Endothelial cell of umbilical vein (primary cell): ENCODE measurements around the gene THBS3. TPM values are rescaled to one million over a fixed set of nuclear protein-coding genes. Genes with fewer than 3 reads are reported as not detected.

ENCODE experiments used
- BruUV-seq: library from RNA; stranded (reverse); fragments of 400-500 nt; replicated peaks from 2 replicates; lab custom pipeline; 2021; lab: Mats Ljungman, UMichigan
- CTCF ChIA-PET: fragments of 300-600, 350-600 bp; sonication (Branson Sonifier 250); formaldehyde crosslinking; loops from one replicate; lab custom pipeline; 2021; ENCODE audit warnings: antibody characterized with exemption, inconsistent platforms; lab: Charles Lee
- POLR2A ChIA-PET: fragments of 300-600, 350-600 bp; sonication (Branson Sonifier 250); formaldehyde crosslinking; loops from one replicate; lab custom pipeline; 2021; ENCODE audit warnings: antibody characterized with exemption, inconsistent platforms; lab: Charles Lee
- DNase-seq: peaks from one replicate; pipeline ENCODE4 v3.0.0-alpha.2; 2011; ENCODE audit warnings: low read depth, low spot score
- FAIRE-seq: peaks from 2 replicates; lab custom pipeline; 2011; peaks lifted over from hg19 to GRCh38; lab: Jason Lieb, UNC
- H2AFZ ChIP-seq: 2 replicates; pipeline ENCODE4 v1.6.0; 2012; ENCODE audit warnings: low read depth, low read length, control low read depth, inconsistent platforms
- H3K27ac ChIP-seq: 2 replicates; pipeline ENCODE4 v1.5.1; 2011; ENCODE audit warnings: low read depth, mild to moderate bottlenecking, control low read depth, low read length, moderate library complexity; ENCODE audit not compliant: insufficient read depth
- H3K27me3 ChIP-seq, 2 experiments: 2 replicates each; pipeline versions ENCODE4 v1.6.0 to v1.6.1; 2011; ENCODE audit warnings: low read length in 2 of 2, mixed read lengths in 1 of 2; ENCODE audit not compliant: control insufficient read depth in 2 of 2, insufficient read depth in 2 of 2
- H3K36me3 ChIP-seq, 2 experiments: 2 replicates in 1 of 2; 3 replicates in 1 of 2; pipeline ENCODE4 v1.5.1; 2011; ENCODE audit warnings: low read length in 2 of 2, mild to moderate bottlenecking in 1 of 2, moderate library complexity in 1 of 2; ENCODE audit not compliant: control insufficient read depth in 2 of 2, insufficient read depth in 2 of 2; ENCODE audit errors: extremely low read depth in 1 of 2
- H3K4me1 ChIP-seq: 3 replicates; pipeline ENCODE4 v1.5.1; 2011; ENCODE audit warnings: mild to moderate bottlenecking, low read length; ENCODE audit not compliant: control insufficient read depth, insufficient read depth; ENCODE audit errors: extremely low read depth
- H3K4me2 ChIP-seq: 2 replicates; pipeline ENCODE4 v1.6.1; 2011; ENCODE audit warnings: low read length, control low read depth, mixed read lengths; ENCODE audit not compliant: insufficient read depth
- H3K4me3 ChIP-seq, 3 experiments: fragments of 200-600 bp in 1 of 3; sonication (generic), shearing (Covaris generic) in 1 of 3; replicated peaks in 1 of 3; 2 replicates each; pipeline ENCODE4 v1.5.1; 2011 to 2016; ENCODE audit warnings: control low read depth in 3 of 3, low read length in 3 of 3, mild to moderate bottlenecking in 2 of 3, inconsistent platforms in 1 of 3, low read depth in 1 of 3, moderate library complexity in 1 of 3; ENCODE audit not compliant: insufficient read depth in 1 of 3
- H3K79me2 ChIP-seq: 2 replicates; pipeline ENCODE4 v1.6.0; 2012; ENCODE audit warnings: low read length, inconsistent platforms; ENCODE audit not compliant: control insufficient read depth, insufficient read depth
- H3K9ac ChIP-seq: replicated peaks from 2 replicates; pipeline ENCODE3; 2011; ENCODE audit warnings: low read length, control low read depth; ENCODE audit not compliant: insufficient read depth; ENCODE audit errors: extremely low read depth
- H3K9me1 ChIP-seq: replicated peaks from 3 replicates; pipeline ENCODE4 v1.6.0; 2011; ENCODE audit warnings: mild to moderate bottlenecking, low read length; ENCODE audit not compliant: control insufficient read depth, insufficient read depth; ENCODE audit errors: extremely low read depth
- H3K9me3 ChIP-seq: replicated peaks from 2 replicates; pipeline ENCODE4 v1.5.1; 2012; ENCODE audit warnings: low read length, inconsistent platforms; ENCODE audit not compliant: control insufficient read depth, insufficient read depth
- H4K20me1 ChIP-seq: replicated peaks from 2 replicates; pipeline ENCODE3; 2011; ENCODE audit warnings: mild to moderate bottlenecking, low read length; ENCODE audit not compliant: control insufficient read depth, insufficient read depth; ENCODE audit errors: extremely low read depth
- CTCF ChIP-seq, 2 donors: IDR thresholded peaks; 1 replicate in 1 of 2; 2 replicates in 1 of 2; pipeline ENCODE4 v1.5.1; 2011; ENCODE audit warnings: low read length in 2 of 2, mild to moderate bottlenecking in 2 of 2, moderate library complexity in 2 of 2, control low read depth in 1 of 2, inconsistent platforms in 1 of 2, low read depth in 1 of 2; ENCODE audit not compliant: insufficient read depth in 1 of 2; ENCODE audit errors: extremely low read depth in 1 of 2
- POLR2AphosphoS5 ChIP-seq: IDR thresholded peaks from 2 replicates; pipeline ENCODE4 v1.6.1; 2012; ENCODE audit warnings: low read depth, mild to moderate bottlenecking, control low read depth, low read length, moderate library complexity; ENCODE audit not compliant: insufficient read depth
- dilution Hi-C: fragments of 300-500 bp; cut with MboI; formaldehyde crosslinking; loops from one replicate; pipeline ENCODE4 v1.15.0; 2019; ENCODE audit warnings: low sequenced_read_pairs; ENCODE audit not compliant: extremely low pct_ligation_motif_present
- intact Hi-C: fragments of 100-400 bp; cut with micrococcal nuclease; formaldehyde crosslinking; loops from one replicate; pipeline ENCODE4 v1.10.0; 2022
- polyA plus RNA-seq, 4 experiments: library from polyadenylated mRNA; depleted of rRNA in 3 of 4; stranded (reverse) in 3 of 4; unstranded in 1 of 4; fragments of >200 nt; gene quantifications; 2 replicates each; pipeline versions ENCODE4 v1.2.1 to v1.2.3, GENCODE V29; 2011 to 2012; ENCODE audit warnings: missing spikeins in 1 of 4
- total RNA-seq: library from RNA; stranded (reverse); gene quantifications from 2 replicates; pipeline ENCODE4 v1.2.3, GENCODE V29; 2021

THBS3 gene
- total and polyA plus RNA-seq, 2 donors (not counting 3 experiments of a cell fraction or from before 2014, with no cell fraction given): 23.6 to 25.7 TPM

GRCh38 chr1:155167166-155168104 is 40.3 kb downstream of the THBS3 start:
- no peaks in the 10 kb centered on the region for H3K27me3 ChIP-seq
- no peaks in the 10 kb centered on the region for H3K9me1 ChIP-seq
- BruUV-seq: no TSS peak
- no peak overlapping the region for H3K4me2 ChIP-seq
- no peaks in the 10 kb centered on the region for H3K9me3 ChIP-seq
- H2AFZ ChIP-seq: peak overlapping the region; percentile 53
- intact Hi-C loops: loop anchor here (1.0 kb wide), 5 partner anchors 27 to 122 kb away; partner anchors contain the start of genes DPM3, EFNA1 and SLC50A1
- peaks cover 10% of the 10 kb centered on the region for H3K79me2 ChIP-seq
- peak overlapping the region in 1 of 3 experiments; percentile 9 for H3K4me3 ChIP-seq
- peak overlapping the region; percentile 45 for H3K27ac ChIP-seq
- dilution Hi-C loops: no loop called here
- peaks cover 3 to 9% of the 10 kb centered on the region in 2 experiments for H3K36me3 ChIP-seq
- peaks cover 22% of the 10 kb centered on the region for H3K4me1 ChIP-seq
- ChIA-PET CTCF (interaction anchor here (0.6 to 8.3 kb wide), 35 partner anchors 9 to 608 kb away, joined by 3 to 673 read pairs (median 6); partner anchors contain the start of genes DPM3, EFNA1, EFNA3 and LENEP), POLR2A (interaction anchor here (0.8 to 1.7 kb wide), 3 partner anchors 33 to 76 kb away, joined by 4 to 5 read pairs (median 4); no protein-coding TSS in a partner anchor)
- TF ChIP-seq POLR2AphosphoS5 (no peak), CTCF (IDR thresholded peaks at IDR 0.05; ENCODE audit: extremely low read depth in 1 of 2, insufficient read depth in 1 of 2, low read depth in 1 of 2, low read length in 2 of 2) (peak; percentile 88 to 90)
- peak; percentile 91 for DNase-seq
- peak; percentile 98 for FAIRE-seq
- no peaks in the 10 kb centered on the region for H4K20me1 ChIP-seq
- H3K9ac ChIP-seq: no peak overlapping the region
